LNCAP (cell line): Measurements from ENCODE around the gene CAVIN1.

Experiments used
- CTCF ChIP-seq: fragments of 450-650 bp; IDR thresholded peaks from 2 replicates; pipeline ENCODE4 v1.5.1; 2017; ENCODE audit warnings: mild to moderate bottlenecking

Gene CAVIN1

GRCh38 chr17:42403150-42403549, 19.9 kb downstream of the CAVIN1 start:
- peak; percentile 16; the same call in 1 of the 2 replicates for TF ChIP-seq CTCF

GRCh38 chr17:42402117-42402516, 20.9 kb downstream of the CAVIN1 start:
- no peak for TF ChIP-seq CTCF

DNA sequence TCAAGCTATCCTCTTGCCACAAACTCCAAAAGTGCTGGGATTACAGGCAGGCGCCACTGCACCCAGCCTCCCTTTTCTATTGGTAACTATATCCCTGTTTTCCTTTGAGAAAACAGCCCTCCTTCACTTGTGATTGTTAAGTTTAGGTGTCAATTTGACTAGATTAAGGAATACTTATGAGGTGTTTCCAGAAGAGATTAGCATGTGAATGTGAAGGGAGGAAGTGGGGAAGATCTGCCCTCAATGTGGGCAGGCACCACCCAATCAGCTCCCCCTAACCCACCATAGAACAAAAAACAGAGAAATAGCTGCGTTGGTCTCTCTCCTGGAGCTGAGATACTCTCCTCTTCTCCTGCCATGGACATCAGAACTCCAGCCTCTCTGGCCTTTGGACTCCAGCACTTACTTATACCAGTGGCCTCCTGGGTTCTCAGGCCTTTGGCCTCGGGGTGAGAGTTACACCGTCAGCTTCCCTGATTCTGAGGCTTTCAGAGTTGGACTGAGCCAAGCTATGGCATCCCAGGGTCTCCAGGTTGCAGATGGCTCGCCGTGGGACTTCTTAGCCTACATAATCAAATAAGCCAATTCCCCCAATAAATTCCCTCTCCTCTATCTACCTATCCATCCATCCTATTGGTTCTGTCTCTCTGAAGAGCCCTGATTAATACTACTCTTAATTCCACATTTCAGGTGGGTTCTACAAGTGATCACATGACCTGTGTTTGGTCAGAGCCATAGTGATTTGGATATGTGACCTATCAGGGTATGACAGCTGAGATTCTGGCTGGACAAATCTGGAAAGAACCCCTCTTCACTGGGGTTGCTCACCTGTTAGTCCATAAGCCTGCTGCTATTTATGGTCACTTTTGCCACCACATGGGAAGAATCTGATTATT, 22.9 kb downstream of the CAVIN1 start:
- TF ChIP-seq CTCF, result no peak

DNA sequence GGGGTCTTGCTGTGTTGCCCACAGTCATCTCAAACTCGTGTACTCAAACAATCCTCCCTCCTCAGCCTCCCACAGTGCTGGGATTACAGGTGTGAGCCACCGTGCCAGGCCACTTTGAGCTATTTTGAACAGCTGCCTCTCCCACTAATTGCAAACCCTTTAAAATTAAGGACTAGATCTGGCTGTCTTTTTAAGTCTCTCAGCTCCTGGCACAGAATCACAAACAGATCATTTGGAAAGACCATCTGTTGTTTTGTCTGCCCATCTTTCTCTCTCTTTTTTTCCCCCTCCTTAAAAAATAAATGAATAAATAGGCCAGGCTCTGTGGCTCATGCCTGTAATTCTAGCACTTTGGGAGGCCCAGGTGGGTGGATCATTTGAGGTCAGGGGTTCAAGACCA, 23.9 kb downstream of the CAVIN1 start:
- no peak for TF ChIP-seq CTCF

- no peak for TF ChIP-seq CTCF
These were observed 28.2 kb downstream of the CAVIN1 start for GRCh38 chr17:42394838-42395237.

GRCh38 chr17:42392692-42393415, 30.2 kb downstream of the CAVIN1 start:
- TF ChIP-seq CTCF, result no peak

DNA sequence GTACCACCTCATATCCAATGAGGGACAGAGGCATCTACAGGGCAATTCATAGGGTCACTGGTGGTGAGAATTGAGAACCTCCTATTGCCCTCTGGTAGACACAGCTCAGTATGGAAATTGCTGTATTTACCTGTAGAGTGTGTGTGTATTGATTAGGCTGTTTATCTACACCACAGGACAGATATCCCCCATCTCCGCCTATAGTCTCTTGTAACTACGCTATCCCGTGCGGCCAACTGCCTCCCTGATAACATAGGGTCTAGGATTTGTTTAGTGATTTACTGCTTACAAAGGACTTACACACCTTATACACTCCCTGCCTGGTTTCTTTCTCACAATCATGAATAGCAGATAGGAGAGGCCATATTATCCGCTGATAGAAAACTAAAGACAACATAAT, 33.2 kb downstream of the CAVIN1 start:
- no peak for TF ChIP-seq CTCF
